ENCODE results near the gene NTNG1. TPM values are rescaled to one million over a fixed set of nuclear protein-coding genes. Genes with fewer than 3 reads are reported as not detected.

Gene NTNG1
- total RNA-seq, 2 experiments from 2014 or later = 2.3 to 5.9 TPM

DNA sequence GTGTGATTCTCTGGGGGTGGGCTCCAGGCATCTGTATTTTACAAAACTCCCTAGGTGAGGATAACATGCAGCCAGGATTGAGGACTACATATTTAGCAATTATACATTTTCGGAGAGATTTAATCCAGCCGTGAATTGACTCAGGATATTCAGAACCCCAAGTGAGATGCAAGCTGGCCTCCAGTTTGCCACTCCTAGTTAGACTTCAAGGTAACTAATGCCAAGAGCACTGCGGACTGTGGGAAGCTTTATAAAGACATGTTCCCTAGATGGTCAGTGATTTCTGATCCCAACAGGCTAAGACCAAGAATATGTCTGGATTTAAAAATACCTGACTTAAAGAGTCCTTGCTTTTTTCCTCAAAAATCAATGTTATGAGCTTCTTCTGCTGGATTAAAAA, 308.5 kb downstream of the NTNG1 start:
- CTCF ChIA-PET (ENCODE audit: unreplicated experiment) = interaction anchor here (0.6 kb wide), 1 partner anchor 646 kb away, joined by 3 read pairs; no protein-coding TSS in a partner anchor
- H3K4me3 ChIP-seq (ENCODE audit: low read depth, low read length, poor library complexity, severe bottlenecking) = no peak overlapping the region

DNA sequence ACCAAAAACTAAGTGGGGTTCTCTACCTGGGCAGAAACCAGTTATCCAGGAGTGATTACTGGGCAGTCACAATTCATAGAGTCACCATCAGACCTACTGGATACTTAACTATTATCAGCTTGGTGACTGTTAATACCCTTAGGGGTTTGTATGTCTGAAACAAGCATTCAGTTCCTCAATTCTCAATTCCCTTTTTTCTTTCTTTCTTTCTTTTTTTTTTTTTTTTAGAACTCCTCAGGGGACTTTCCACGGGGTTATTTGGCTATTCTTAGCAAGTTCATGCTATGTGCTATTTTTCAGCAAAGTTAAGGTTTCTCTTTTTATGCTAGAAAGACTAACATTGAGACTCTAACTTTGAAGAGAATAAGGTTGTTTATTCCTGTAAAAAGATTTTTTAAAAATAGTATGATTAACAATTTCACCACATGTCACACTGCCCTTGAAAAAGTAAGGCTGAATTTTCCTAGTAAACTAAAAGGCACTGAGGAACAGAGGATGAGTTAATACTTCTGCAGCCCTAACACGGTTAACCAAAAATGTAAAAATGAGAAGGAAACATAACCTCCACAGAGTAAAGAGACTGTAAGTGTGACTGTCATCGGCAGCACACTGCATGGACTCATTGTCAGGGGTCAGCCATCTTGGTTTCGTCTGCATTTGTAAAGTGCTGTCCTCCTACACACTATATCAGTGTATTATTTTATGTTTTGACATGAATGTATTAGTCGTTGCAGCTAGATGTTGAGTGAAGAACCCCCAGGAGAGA, 310.2 kb downstream of the NTNG1 start:
- Histone ChIP-seq H3K36me3 (ENCODE audit: insufficient read depth, low read length) (no peaks in the 10 kb centered on the region; the same call in 1 of the 2 replicates), H3K4me1 (ENCODE audit: insufficient read depth, low read length, poor library complexity, severe bottlenecking) (peaks cover 28% of the 10 kb centered on the region), H3K9me2 (ENCODE audit: insufficient read depth, low read length) (no peaks in the 10 kb centered on the region), H3K4me2 (ENCODE audit: low read length) (peak overlapping the region; percentile 40), H3K9me3 (ENCODE audit: low read length) (peaks cover 6% of the 10 kb centered on the region; the same call in 1 of the 2 replicates), H3K27ac (ENCODE audit: low read depth, low read length, poor library complexity, severe bottlenecking) (peak overlapping the region; percentile 27), H2AFZ (ENCODE audit: low read length) (peak overlapping the region; percentile 91), H4K20me1 (ENCODE audit: insufficient read depth, low read length) (no peaks in the 10 kb centered on the region), H3K79me2 (ENCODE audit: insufficient read depth, low read depth, low read length) (no peaks in the 10 kb centered on the region), H3K4me3 (ENCODE audit: low read depth, low read length, poor library complexity, severe bottlenecking) (peak overlapping the region; percentile 12)
- CTCF ChIA-PET (ENCODE audit: unreplicated experiment) = interaction anchor here (1.1 kb wide), 1 partner anchor 58 kb away, joined by 3 read pairs; no protein-coding TSS in a partner anchor
- POLR2A ChIA-PET = interaction anchor here (1.0 to 1.3 kb wide), 2 partner anchors 8 to 191 kb away, joined by 4 to 5 read pairs; no protein-coding TSS in a partner anchor
- peak; percentile 39 for DNase-seq (ENCODE audit: low spot score)
- intact Hi-C loops (cut with micrococcal nuclease; ENCODE audit: unreplicated experiment) = loop anchor here (1.0 to 10.0 kb wide), 2 partner anchors 16 to 176 kb away; no protein-coding TSS in a partner anchor
- TF ChIP-seq, protein P1, sequence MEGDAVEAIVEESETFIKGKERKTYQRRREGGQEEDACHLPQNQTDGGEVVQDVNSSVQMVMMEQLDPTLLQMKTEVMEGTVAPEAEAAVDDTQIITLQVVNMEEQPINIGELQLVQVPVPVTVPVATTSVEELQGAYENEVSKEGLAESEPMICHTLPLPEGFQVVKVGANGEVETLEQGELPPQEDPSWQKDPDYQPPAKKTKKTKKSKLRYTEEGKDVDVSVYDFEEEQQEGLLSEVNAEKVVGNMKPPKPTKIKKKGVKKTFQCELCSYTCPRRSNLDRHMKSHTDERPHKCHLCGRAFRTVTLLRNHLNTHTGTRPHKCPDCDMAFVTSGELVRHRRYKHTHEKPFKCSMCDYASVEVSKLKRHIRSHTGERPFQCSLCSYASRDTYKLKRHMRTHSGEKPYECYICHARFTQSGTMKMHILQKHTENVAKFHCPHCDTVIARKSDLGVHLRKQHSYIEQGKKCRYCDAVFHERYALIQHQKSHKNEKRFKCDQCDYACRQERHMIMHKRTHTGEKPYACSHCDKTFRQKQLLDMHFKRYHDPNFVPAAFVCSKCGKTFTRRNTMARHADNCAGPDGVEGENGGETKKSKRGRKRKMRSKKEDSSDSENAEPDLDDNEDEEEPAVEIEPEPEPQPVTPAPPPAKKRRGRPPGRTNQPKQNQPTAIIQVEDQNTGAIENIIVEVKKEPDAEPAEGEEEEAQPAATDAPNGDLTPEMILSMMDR (conservative IDR thresholded peaks at IDR 0.05; ENCODE audit: low read length) = no peak
- no peak for TF ChIP-seq EZH2phosphoT487 (IDR thresholded peaks at IDR 0.05; ENCODE audit: borderline replicate concordance, low read depth, low read length)
- no TSS peak for BruUV-seq (replicated peaks)

More for the DNA sequence above, 308.5 kb downstream of the NTNG1 start:
- H3K4me2 ChIP-seq (ENCODE audit: low read length) = no peak overlapping the region
- BruUV-seq (replicated peaks) = no TSS peak
- DNase-seq (ENCODE audit: low spot score) = no peak
- H2AFZ ChIP-seq (ENCODE audit: low read length) = no peak overlapping the region
- H3K36me3 ChIP-seq (ENCODE audit: insufficient read depth, low read length) = no peaks in the 10 kb centered on the region; the same call in 1 of the 2 replicates
- H3K4me1 ChIP-seq (ENCODE audit: insufficient read depth, low read length, poor library complexity, severe bottlenecking) = peaks cover 35% of the 10 kb centered on the region
- H3K9me2 ChIP-seq (ENCODE audit: insufficient read depth, low read length) = no peaks in the 10 kb centered on the region
- H3K79me2 ChIP-seq (ENCODE audit: insufficient read depth, low read depth, low read length) = no peaks in the 10 kb centered on the region
- H4K20me1 ChIP-seq (ENCODE audit: insufficient read depth, low read length) = no peaks in the 10 kb centered on the region
- no peak overlapping the region for H3K27ac ChIP-seq (ENCODE audit: low read depth, low read length, poor library complexity, severe bottlenecking)
- POLR2A ChIA-PET = interaction anchor here (0.6 to 1.2 kb wide), 7 partner anchors 12 to 709 kb away, joined by 3 to 9 read pairs (median 3); no protein-coding TSS in a partner anchor
- no peak for TF ChIP-seq EZH2phosphoT487 (IDR thresholded peaks at IDR 0.05; ENCODE audit: borderline replicate concordance, low read depth, low read length)
- TF ChIP-seq, protein P1 (conservative IDR thresholded peaks at IDR 0.05; ENCODE audit: low read length) = no peak
- peaks cover 6% of the 10 kb centered on the region; the same call in 1 of the 2 replicates for H3K9me3 ChIP-seq (ENCODE audit: low read length)
- intact Hi-C loops (cut with micrococcal nuclease; ENCODE audit: unreplicated experiment) = no loop called here
